Endothelial cell of umbilical vein (primary cell): ENCODE results near the gene JHY.

Experiments
- POLR2A ChIP-seq: IDR thresholded peaks from 2 replicates; pipeline ENCODE4 v1.6.1; 2012; ENCODE audit warnings: low read depth, mild to moderate bottlenecking, control low read depth, low read length
- TF ChIP-seq, protein P1 (sequence below), 2 donors: IDR thresholded peaks; 1 replicate in 1 of 2; 2 replicates in 1 of 2; pipeline ENCODE4 v1.5.1; 2011; ENCODE audit warnings: low read length in 2 of 2, mild to moderate bottlenecking in 2 of 2, moderate library complexity in 2 of 2, control low read depth in 1 of 2, inconsistent platforms in 1 of 2, low read depth in 1 of 2; ENCODE audit not compliant: insufficient read depth in 1 of 2; ENCODE audit errors: extremely low read depth in 1 of 2

DNA sequence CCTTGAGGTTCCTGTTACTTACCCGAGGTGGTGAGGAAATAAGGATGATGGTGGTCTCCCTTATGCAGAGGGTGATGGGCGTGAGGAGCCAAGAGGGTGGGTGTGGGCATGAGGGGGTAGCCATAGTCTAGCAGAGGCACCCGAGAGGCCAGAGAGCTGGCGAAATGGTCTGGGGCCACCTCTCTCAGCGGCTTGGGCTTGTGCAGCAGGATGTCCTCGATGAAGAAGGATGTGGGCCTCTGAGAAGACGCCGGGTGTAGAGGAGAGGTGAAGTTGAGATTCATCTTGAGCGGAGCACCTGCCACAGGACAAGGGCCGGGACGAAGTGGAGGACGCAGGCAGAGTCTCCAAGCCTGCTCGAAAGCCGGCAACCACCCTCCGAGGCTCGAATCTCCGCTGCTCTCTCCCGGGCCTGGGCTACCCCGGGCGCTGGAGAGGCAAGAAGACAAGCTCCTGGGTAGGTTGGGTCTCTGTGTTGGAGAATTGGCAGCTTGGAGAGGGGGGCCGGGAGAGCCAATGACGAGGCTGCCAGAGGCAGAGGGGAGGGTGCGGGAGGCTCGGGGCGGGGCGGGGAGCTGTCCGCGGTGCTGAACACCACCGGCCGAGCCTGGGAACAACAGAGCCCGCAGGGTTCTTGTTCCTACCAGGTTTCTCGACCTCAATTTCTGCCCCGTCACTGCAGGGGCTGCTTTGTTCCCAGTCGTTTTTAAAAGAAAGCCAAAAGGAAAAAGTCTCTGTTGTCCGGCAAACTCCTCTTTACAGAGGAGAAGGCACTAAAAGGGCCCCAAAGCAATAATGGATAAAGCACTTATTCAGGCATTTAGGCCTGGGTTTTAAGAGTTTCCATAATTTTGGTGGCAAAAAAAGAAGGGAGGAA, 99.1 kb downstream of the JHY start, which contains the start of gene BSX:
- no peak for TF ChIP-seq POLR2A
- TF ChIP-seq, protein P1, sequence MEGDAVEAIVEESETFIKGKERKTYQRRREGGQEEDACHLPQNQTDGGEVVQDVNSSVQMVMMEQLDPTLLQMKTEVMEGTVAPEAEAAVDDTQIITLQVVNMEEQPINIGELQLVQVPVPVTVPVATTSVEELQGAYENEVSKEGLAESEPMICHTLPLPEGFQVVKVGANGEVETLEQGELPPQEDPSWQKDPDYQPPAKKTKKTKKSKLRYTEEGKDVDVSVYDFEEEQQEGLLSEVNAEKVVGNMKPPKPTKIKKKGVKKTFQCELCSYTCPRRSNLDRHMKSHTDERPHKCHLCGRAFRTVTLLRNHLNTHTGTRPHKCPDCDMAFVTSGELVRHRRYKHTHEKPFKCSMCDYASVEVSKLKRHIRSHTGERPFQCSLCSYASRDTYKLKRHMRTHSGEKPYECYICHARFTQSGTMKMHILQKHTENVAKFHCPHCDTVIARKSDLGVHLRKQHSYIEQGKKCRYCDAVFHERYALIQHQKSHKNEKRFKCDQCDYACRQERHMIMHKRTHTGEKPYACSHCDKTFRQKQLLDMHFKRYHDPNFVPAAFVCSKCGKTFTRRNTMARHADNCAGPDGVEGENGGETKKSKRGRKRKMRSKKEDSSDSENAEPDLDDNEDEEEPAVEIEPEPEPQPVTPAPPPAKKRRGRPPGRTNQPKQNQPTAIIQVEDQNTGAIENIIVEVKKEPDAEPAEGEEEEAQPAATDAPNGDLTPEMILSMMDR (IDR thresholded peaks at IDR 0.05; ENCODE audit: extremely low read depth in 1 of 2, insufficient read depth in 1 of 2, low read depth in 1 of 2, low read length in 2 of 2): no peak
